ENCODE measurements around the gene BAZ1A. TPM values are rescaled to one million over a fixed set of nuclear protein-coding genes. Genes with fewer than 3 reads are reported as not detected.

BAZ1A gene
- total and polyA plus RNA-seq, 9 of the 15 experiments (the other 6 are each of a cell fraction or from before 2014, with no cell fraction given), result 22.0 to 71.2 (median 39.1) TPM

GRCh38 chr14:34794941-34795340, 80.2 kb downstream of the BAZ1A start (continued):
- TF ChIP-seq RBFOX2 (IDR thresholded peaks at IDR 0.05; ENCODE audit: low read depth, low read length), result no peak
- no peak for TF ChIP-seq BRCA1 (IDR thresholded peaks at IDR 0.05)
- TF ChIP-seq BRCA1 (CRISPR knock-in tag; IDR thresholded peaks at IDR 0.05), result no peak
- TF ChIP-seq ARID4B (CRISPR knock-in tag; IDR thresholded peaks at IDR 0.05), result no peak

GRCh38 chr14:34794217-34794616, 80.9 kb downstream of the BAZ1A start:
- intact Hi-C loops (cut with micrococcal nuclease) (no loop called here), in situ Hi-C loops (cut with MboI) (no loop called here)
- Histone ChIP-seq H3K4me2 (ENCODE audit: insufficient read depth, low read length) (no peak overlapping the region), H3K4me3 (no peak overlapping the region), H3K9me1 (ENCODE audit: control insufficient read depth, insufficient read depth, low read length) (no peaks in the 10 kb centered on the region), H3K36me3 (ENCODE audit: control insufficient read depth, insufficient read depth, low read length) (peaks cover 77% of the 10 kb centered on the region; the same call in 2 of the 3 replicates), H4K20me1 (replicated peaks; ENCODE audit: control insufficient read depth, insufficient read depth, low read length) (no peaks in the 10 kb centered on the region), H3K4me1 (replicated peaks in 1 of 2; ENCODE audit: control insufficient read depth in 2 of 2, insufficient read depth in 2 of 2, low read length in 2 of 2) (peaks cover 0 to 6% of the 10 kb centered on the region in 2 experiments; a peak in 2 of 5 replicates), H2AFZ (ENCODE audit: low read depth, low read length) (no peak overlapping the region), H3K9me3 (replicated peaks; ENCODE audit: control insufficient read depth, insufficient read depth, low read depth, low read length) (no peaks in the 10 kb centered on the region), H3K79me2 (ENCODE audit: control insufficient read depth, insufficient read depth, low read length) (no peaks in the 10 kb centered on the region), H3K9ac (ENCODE audit: insufficient read depth in 1 of 2, low read depth in 2 of 2, low read length in 2 of 2) (no peak overlapping the region), H3K27ac (ENCODE audit: extremely low read depth, low read depth, low read length) (no peak overlapping the region), H3K27me3 (ENCODE audit: control insufficient read depth in 2 of 2, insufficient read depth in 2 of 2, low read length in 2 of 2) (no peaks in the 10 kb centered on the region)
- no TSS peak for BruUV-seq (replicated peaks)
- FAIRE-seq (no peak), DNase-seq (ENCODE audit: extremely low read depth in 1 of 4, low spot score in 3 of 4) (no peak), ATAC-seq (no peak)
- TF ChIP-seq PHB (CRISPR knock-in tag; IDR thresholded peaks at IDR 0.05), result no peak
- TF ChIP-seq EHMT2 (IDR thresholded peaks at IDR 0.05), result no peak
- ChIA-PET POLR2A (no interaction called here), CTCF (ENCODE audit: low intra/inter-chr PET ratio) (no interaction called here)
- WGBS (ENCODE audit: insufficient coverage, low coverage, missing lambda C conversion rate), result 96% methylated on average over 2 of the region's 2 CpGs
